AG08396 (cell line): ENCODE measurements around the gene KCTD16.
A peak's percentile ranks its signal among the peaks of the same experiment; 100 is the strongest.

Source experiments
- DNase-seq: peaks from one replicate; pipeline ENCODE4 v3.0.0; 2012; ENCODE audit warnings: low spot score, mixed read lengths

The KCTD16 gene

GRCh38 chr5:144166696-144167095 lies 4.0 kb upstream of the KCTD16 start:
- no peak for DNase-seq

GRCh38 chr5:144167998-144168397 lies 2.7 kb upstream of the KCTD16 start:
- DNase-seq, result no peak

- DNase-seq, result no peak
Observed at GRCh38 chr5:144169904-144170275, 783 bp upstream of the KCTD16 start.

GRCh38 chr5:144173766-144174165 lies 3.1 kb downstream of the KCTD16 start:
- no peak for DNase-seq

GRCh38 chr5:144177548-144177947 lies 6.9 kb downstream of the KCTD16 start:
- no peak for DNase-seq

- DNase-seq, result no peak
Observed at GRCh38 chr5:144179226-144179625, 8.6 kb downstream of the KCTD16 start.

- DNase-seq, result peak; percentile 29
Observed at GRCh38 chr5:144183254-144183889, 12.7 kb downstream of the KCTD16 start.

- peak; percentile 63 for DNase-seq
Observed at GRCh38 chr5:144187699-144188294, 17.1 kb downstream of the KCTD16 start.

GRCh38 chr5:144189800-144190429 lies 19.2 kb downstream of the KCTD16 start:
- DNase-seq, result no peak

GRCh38 chr5:144191531-144191930 lies 20.9 kb downstream of the KCTD16 start:
- DNase-seq, result no peak

GRCh38 chr5:144191998-144192397 lies 21.3 kb downstream of the KCTD16 start:
- DNase-seq, result peak; percentile 46

GRCh38 chr5:144192661-144193060 lies 22.0 kb downstream of the KCTD16 start:
- no peak for DNase-seq

GRCh38 chr5:144194144-144194543 lies 23.5 kb downstream of the KCTD16 start:
- no peak for DNase-seq

- no peak for DNase-seq
Observed at GRCh38 chr5:144195448-144195847, 24.8 kb downstream of the KCTD16 start.

- DNase-seq, result no peak
Observed at GRCh38 chr5:144196612-144197011, 25.9 kb downstream of the KCTD16 start.

- DNase-seq, result peak; percentile 14
Observed at GRCh38 chr5:144198386-144198785, 27.7 kb downstream of the KCTD16 start.

- DNase-seq, result no peak
Observed at GRCh38 chr5:144201588-144201987, 30.9 kb downstream of the KCTD16 start.

GRCh38 chr5:144202072-144202471 lies 31.4 kb downstream of the KCTD16 start:
- no peak for DNase-seq

- no peak for DNase-seq
Observed at GRCh38 chr5:144202726-144203125, 32.1 kb downstream of the KCTD16 start.

- peak; percentile 48 for DNase-seq
Observed at GRCh38 chr5:144203750-144204596, 33.3 kb downstream of the KCTD16 start.

GRCh38 chr5:144205141-144205551 lies 34.5 kb downstream of the KCTD16 start:
- peak; percentile 47 for DNase-seq

- DNase-seq, result no peak
Observed at GRCh38 chr5:144206141-144206540, 35.5 kb downstream of the KCTD16 start.
